ENCODE measurements around the gene DDX49.
"Not testable (repeated sequence)": the region's sequence is repeated elsewhere in the genome, so short reads cannot be mapped to it uniquely, and the experiment has no call there.

DDX49 gene

DNA sequence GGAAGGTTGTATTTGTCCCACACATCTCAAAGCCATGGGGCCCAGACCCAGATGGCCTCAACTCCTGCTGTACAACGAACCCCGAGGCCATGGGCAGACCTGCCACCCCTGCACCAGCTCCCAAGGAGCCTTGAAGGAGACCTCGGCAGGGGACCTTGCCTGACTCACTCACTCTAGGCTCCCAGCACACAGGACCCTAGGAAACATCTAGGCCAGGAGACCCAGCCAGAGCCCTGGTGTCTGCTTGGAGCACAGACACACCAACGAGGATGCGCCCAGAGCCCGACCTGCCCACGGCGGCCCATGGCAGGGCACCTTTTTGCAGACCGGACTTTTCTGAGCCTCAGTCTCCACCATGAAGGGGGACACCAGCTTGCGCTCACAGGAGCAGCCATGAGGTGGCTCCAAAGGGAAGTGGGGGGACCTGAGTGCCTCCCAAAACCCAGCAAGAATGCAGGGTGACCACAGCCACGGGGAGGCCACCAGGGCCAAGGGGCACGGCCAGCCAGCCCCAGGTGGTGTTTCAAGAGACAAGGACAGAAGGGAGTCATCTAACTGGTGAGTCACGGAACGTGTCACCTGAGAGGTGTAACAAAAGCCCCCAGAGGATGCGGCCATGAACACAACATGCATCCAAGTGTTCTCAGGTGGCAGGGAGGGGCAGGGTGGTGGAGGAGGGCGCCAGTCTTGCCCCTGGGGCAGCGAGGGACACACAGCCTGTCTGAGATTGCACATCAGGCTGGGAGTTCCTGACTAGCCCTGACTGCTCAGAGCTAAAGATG is 18.6 kb upstream of the DDX49 start:
- no peak overlapping the region for H3K4me3 ChIP-seq (ENCODE audit: control insufficient read depth, low read depth, low read length)
- TF ChIP-seq, protein P1, sequence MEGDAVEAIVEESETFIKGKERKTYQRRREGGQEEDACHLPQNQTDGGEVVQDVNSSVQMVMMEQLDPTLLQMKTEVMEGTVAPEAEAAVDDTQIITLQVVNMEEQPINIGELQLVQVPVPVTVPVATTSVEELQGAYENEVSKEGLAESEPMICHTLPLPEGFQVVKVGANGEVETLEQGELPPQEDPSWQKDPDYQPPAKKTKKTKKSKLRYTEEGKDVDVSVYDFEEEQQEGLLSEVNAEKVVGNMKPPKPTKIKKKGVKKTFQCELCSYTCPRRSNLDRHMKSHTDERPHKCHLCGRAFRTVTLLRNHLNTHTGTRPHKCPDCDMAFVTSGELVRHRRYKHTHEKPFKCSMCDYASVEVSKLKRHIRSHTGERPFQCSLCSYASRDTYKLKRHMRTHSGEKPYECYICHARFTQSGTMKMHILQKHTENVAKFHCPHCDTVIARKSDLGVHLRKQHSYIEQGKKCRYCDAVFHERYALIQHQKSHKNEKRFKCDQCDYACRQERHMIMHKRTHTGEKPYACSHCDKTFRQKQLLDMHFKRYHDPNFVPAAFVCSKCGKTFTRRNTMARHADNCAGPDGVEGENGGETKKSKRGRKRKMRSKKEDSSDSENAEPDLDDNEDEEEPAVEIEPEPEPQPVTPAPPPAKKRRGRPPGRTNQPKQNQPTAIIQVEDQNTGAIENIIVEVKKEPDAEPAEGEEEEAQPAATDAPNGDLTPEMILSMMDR (conservative IDR thresholded peaks at IDR 0.05; ENCODE audit: control insufficient read depth, insufficient read depth, low read depth, low read length): no peak
- DNase-seq (ENCODE audit: low read depth): no peak

DNA sequence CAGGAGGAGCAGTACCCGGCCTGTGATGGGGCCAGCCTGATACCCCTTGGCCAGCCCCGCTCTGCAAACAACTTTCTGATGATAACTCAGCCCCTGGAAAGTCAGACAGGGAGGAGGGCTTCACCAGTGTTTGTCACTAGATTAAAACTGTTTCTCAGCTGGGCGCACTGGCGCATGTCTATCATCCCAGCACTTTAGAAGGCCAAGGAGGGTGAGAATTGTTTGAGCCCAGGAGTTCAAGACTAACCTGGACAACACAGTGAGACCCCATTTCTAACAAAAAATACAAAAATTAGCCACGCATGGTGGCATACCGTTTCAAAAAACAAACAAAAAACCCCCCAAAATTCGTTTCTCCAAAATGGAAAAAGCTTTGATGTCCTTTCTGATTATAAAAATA is 18.0 kb upstream of the DDX49 start:
- no peak overlapping the region for H3K4me3 ChIP-seq (ENCODE audit: control insufficient read depth, low read depth, low read length)
- DNase-seq (ENCODE audit: low read depth): no peak
- TF ChIP-seq, protein P1 (conservative IDR thresholded peaks at IDR 0.05; ENCODE audit: control insufficient read depth, insufficient read depth, low read depth, low read length): no peak

DNA sequence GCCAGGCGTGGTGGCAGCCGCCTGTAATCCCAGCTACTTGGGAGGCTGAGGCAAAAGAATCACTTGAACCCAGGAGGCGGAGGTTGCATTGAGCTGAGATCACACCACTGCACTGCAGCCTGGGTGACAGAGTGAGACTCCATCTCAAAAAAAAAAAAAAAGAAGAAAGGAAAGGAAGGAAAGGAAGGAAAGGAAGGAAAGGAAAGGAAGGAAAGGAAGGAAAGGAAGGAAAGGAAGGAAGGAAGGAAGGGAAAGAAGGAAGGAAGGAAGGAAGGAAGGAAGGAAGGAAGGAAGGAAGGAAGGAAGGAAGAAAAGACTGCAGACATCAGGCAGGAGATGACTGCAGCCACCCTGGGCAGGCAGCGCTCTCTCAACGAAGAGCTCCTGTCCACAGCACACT is 17.0 kb upstream of the DDX49 start:
- not testable (repeated sequence) for DNase-seq (ENCODE audit: low read depth); H3K4me3 ChIP-seq (ENCODE audit: control insufficient read depth, low read depth, low read length)

DNA sequence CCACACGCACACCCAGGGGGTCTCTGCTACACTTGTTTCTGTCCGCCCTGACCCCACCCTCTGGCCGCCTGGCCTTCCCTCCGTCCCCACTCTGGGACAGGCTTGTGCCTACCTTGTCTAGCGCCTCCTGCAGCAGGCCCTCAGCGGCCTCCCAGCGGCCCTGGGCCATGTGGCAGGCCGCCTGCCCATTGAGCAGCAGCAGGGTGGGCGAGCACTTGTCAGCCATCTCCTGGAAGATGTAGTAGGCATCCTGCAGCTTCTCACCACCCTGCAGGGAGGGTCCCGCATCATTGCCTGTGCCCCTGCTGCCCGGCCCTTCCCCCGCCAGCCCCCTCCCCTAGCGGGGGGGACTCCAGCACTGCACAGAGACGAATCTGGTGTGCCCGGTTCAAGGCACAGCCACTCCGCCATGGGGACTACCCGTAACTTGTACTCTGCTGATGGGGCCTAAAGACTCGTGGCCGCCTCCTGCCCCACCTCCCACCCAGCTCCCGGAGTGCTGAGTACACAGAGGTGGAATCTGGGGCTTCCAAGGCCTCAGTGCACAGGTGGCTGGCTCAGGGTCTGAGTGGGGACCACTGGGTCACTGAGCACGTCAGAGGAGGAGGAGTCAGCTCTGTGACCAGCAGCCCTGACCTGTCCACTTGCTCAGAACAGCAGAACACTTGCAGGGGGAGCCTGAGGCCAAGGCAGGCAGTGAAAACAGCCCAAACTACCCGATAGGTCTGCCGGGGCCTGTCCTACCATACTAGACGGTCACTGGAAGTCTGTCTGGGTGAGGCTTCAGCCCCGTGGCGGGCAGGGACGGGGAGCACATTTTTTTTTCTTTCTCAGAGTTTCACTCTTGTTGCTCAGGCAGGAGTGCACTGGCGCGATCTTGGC is 16.1 kb upstream of the DDX49 start:
- no peak for DNase-seq (ENCODE audit: low read depth)
- TF ChIP-seq, protein P1 (conservative IDR thresholded peaks at IDR 0.05; ENCODE audit: control insufficient read depth, insufficient read depth, low read depth, low read length): no peak
- no peak overlapping the region for H3K4me3 ChIP-seq (ENCODE audit: control insufficient read depth, low read depth, low read length)

DNA sequence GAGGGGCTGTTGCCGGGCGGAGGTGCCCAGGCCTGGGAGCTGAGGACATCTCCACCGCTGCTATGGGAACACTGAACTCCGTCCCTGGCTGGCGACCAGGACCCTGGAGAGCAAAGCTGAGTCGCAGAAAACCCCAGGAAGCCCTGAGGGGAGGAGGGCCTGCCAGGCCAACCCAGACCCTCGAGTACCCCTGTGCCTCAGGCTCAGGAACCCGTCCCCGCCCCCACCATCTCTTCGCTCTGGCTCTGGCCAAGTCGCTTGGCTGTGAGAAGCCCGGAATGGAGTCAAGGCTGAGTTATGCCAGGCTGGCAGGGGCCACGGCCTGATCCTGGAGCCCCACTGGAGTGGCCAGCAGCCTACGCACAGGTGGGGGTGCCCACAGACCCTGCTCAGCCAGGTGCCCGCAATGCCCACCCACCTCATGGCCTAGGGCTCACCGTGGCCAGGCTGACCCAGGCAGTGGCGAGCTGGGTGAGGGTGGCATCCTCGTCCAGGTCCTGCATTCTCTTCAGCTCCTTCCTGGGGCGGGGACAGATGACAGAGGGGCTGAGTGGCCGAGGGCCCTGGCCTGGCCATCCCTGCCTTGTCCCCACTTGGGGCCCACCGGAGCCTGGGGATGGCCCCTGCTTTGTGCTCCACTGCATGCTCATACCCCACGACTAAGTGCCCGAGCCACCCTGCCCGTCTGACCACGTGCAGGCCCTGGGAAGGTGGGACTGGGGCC is 15.0 kb upstream of the DDX49 start:
- no peak for DNase-seq (ENCODE audit: low read depth)
- TF ChIP-seq, protein P1 (conservative IDR thresholded peaks at IDR 0.05; ENCODE audit: control insufficient read depth, insufficient read depth, low read depth, low read length): no peak
- H3K4me3 ChIP-seq (ENCODE audit: control insufficient read depth, low read depth, low read length): no peak overlapping the region

DNA sequence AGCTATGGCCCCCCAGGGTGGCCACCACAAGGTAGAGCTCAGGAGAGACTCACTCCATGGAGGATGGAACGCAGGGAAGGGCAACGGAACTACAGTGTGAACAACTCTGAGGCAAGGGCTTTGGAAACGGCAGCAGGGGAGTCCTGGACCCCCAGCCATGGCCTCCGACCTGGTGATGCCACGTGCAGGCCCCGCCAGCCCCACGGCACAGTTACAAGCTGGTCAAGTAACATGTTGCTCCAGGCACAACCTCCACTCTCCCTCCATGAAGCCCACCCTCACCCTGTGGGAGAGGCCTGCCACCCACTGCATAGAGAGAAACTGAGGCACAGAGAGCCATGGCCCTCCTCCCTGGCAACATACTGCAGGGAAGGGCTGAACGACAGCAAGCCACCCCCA is 14.5 kb upstream of the DDX49 start:
- TF ChIP-seq, protein P1 (conservative IDR thresholded peaks at IDR 0.05; ENCODE audit: control insufficient read depth, insufficient read depth, low read depth, low read length): no peak
- H3K4me3 ChIP-seq (ENCODE audit: control insufficient read depth, low read depth, low read length): no peak overlapping the region
- no peak for DNase-seq (ENCODE audit: low read depth)
